ENCODE measurements around the gene ZNF281.

Gene ZNF281

DNA sequence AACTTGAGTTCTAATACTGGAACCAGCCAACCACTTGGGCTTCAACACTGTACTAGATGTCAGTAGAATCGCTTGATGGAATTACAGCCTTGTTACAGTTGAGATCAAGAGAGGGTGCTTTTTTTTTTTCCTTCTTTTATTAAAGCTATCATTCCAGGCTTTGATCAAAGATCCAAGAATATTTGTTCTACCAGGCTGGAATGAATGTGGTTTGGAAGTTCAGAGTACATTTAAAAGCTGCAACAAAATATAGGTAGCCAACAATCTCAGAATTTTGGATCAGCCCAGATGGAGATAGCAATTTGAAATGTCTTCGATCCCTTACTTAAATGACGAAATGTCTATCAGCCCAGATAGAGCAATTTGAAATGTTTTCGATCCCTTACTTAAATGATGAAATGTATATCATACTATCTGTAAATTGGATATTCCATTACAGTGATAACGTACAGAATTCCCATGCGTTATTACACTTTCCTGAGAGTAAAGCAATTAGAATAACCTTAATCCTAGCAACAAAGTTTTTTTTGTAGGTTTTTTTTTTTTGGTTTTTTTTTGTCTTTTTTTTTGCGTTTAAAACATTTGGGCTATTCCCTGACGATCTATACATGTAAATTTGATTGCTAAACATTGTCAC is 3.6 kb downstream of the ZNF281 start:
- H3K36me3 ChIP-seq (replicated peaks; ENCODE audit: insufficient read depth, low read length) = 0 out of 2 replicates have a peak, but pooled peaks cover 4% of the 10 kb centered on the region
- H3K9me2 ChIP-seq (replicated peaks; ENCODE audit: insufficient read depth, low read length) = no peaks in the 10 kb centered on the region

DNA sequence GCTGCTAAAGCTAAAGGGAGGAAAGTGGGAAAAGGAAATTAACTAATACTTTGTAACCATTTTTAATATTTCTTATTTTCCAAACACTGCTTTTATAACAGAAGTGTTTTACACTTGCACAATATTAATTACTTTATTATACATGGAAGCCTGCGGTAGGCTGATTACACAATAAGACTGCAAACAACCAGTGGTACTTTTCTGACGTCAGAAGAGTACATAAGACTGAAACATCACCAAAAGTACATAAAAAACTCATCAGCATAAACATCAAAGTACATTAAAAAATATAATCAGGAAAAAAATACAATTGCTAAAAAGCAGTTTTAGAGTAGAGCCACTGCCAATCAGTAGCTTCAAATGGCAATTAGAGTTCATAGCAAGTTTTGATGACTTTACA is 4.6 kb downstream of the ZNF281 start:
- no peak overlapping the region for H3K27ac ChIP-seq (ENCODE audit: low read length)
- H3K79me2 ChIP-seq (ENCODE audit: low read length) = peaks cover 47% of the 10 kb centered on the region
- TF ChIP-seq, protein P1, sequence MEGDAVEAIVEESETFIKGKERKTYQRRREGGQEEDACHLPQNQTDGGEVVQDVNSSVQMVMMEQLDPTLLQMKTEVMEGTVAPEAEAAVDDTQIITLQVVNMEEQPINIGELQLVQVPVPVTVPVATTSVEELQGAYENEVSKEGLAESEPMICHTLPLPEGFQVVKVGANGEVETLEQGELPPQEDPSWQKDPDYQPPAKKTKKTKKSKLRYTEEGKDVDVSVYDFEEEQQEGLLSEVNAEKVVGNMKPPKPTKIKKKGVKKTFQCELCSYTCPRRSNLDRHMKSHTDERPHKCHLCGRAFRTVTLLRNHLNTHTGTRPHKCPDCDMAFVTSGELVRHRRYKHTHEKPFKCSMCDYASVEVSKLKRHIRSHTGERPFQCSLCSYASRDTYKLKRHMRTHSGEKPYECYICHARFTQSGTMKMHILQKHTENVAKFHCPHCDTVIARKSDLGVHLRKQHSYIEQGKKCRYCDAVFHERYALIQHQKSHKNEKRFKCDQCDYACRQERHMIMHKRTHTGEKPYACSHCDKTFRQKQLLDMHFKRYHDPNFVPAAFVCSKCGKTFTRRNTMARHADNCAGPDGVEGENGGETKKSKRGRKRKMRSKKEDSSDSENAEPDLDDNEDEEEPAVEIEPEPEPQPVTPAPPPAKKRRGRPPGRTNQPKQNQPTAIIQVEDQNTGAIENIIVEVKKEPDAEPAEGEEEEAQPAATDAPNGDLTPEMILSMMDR (IDR thresholded peaks at IDR 0.05; ENCODE audit: low read length) = no peak
- no peak for TF ChIP-seq EZH2phosphoT487 (IDR thresholded peaks at IDR 0.05; ENCODE audit: low read length)
- TF ChIP-seq EZH2 (optimal IDR thresholded peaks at IDR 0.05; ENCODE audit: low read depth, low read length) = no peak
- H3K9me3 ChIP-seq (replicated peaks; ENCODE audit: insufficient read depth, low read length) = no peaks in the 10 kb centered on the region
- no peaks in the 10 kb centered on the region for H3K27me3 ChIP-seq (replicated peaks; ENCODE audit: insufficient read depth, low read length)
- no peak overlapping the region for H3K4me2 ChIP-seq (ENCODE audit: low read depth, low read length)
- no peak for DNase-seq
- H3F3A ChIP-seq (ENCODE audit: insufficient read depth, low read length) = peaks cover 2% of the 10 kb centered on the region; the same call in 1 of the 2 replicates
- H3K4me3 ChIP-seq (ENCODE audit: low read length) = no peak overlapping the region
- H3K9ac ChIP-seq (ENCODE audit: low read length) = no peak overlapping the region
- H3K9me2 ChIP-seq (replicated peaks; ENCODE audit: insufficient read depth, low read length) = no peaks in the 10 kb centered on the region
- no peak overlapping the region for H2AFZ ChIP-seq (ENCODE audit: low read length)
- H4K20me1 ChIP-seq (ENCODE audit: insufficient read depth, low read length) = 0 out of 2 replicates have a peak, but pooled peaks cover 3% of the 10 kb centered on the region
- H3K36me3 ChIP-seq (replicated peaks; ENCODE audit: insufficient read depth, low read length) = 0 out of 2 replicates have a peak, but pooled peaks cover 4% of the 10 kb centered on the region
- H3K4me1 ChIP-seq (ENCODE audit: low read length) = 0 out of 2 replicates have a peak, but pooled peaks cover 13% of the 10 kb centered on the region

More for the DNA sequence above, 3.6 kb downstream of the ZNF281 start:
- TF ChIP-seq EZH2phosphoT487 (IDR thresholded peaks at IDR 0.05; ENCODE audit: low read length) (no peak), EZH2 (optimal IDR thresholded peaks at IDR 0.05; ENCODE audit: low read depth, low read length) (no peak)
- TF ChIP-seq, protein P1 (IDR thresholded peaks at IDR 0.05; ENCODE audit: low read length) = no peak
- no peak overlapping the region for H2AFZ ChIP-seq (ENCODE audit: low read length)
- no peak overlapping the region for H3K9ac ChIP-seq (ENCODE audit: low read length)
- no peak for DNase-seq
- H3K4me2 ChIP-seq (ENCODE audit: low read depth, low read length) = no peak overlapping the region
- no peak overlapping the region for H3K4me3 ChIP-seq (ENCODE audit: low read length)
- peaks cover 9% of the 10 kb centered on the region; the same call in 1 of the 2 replicates for H3F3A ChIP-seq (ENCODE audit: insufficient read depth, low read length)
- H3K27me3 ChIP-seq (replicated peaks; ENCODE audit: insufficient read depth, low read length) = no peaks in the 10 kb centered on the region
- H3K79me2 ChIP-seq (ENCODE audit: low read length) = peaks cover 47% of the 10 kb centered on the region
- H4K20me1 ChIP-seq (ENCODE audit: insufficient read depth, low read length) = no peaks in the 10 kb centered on the region
- H3K9me3 ChIP-seq (replicated peaks; ENCODE audit: insufficient read depth, low read length) = no peaks in the 10 kb centered on the region
- 0 out of 2 replicates have a peak, but pooled peaks cover 17% of the 10 kb centered on the region for H3K4me1 ChIP-seq (ENCODE audit: low read length)
- H3K27ac ChIP-seq (ENCODE audit: low read length) = no peak overlapping the region

DNA sequence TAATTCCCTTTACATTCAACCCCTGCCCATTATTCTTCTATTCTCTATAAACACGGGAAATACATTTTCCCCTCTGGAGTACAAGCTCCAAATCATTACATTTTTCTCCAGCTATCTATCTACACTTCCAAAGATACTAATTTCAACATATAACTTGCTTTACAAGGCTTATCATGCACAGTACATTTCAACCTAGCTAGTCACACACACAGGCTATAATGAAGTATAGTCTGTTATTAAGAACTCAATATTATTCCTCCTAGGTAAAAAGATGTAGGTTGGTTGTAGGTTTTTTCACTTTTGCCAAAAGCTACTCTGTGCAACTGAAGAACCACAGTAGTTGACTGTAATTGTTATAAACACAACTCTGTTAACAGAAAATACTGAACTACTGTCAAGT is 8.1 kb downstream of the ZNF281 start:
- Histone ChIP-seq H3K79me2 (ENCODE audit: low read length) (peaks cover 16% of the 10 kb centered on the region), H3K27ac (ENCODE audit: low read length) (no peak overlapping the region), H3K4me2 (ENCODE audit: low read depth, low read length) (no peak overlapping the region), H3K9me3 (replicated peaks; ENCODE audit: insufficient read depth, low read length) (no peaks in the 10 kb centered on the region), H3K4me1 (ENCODE audit: low read length) (no peaks in the 10 kb centered on the region), H3K9ac (ENCODE audit: low read length) (no peak overlapping the region), H4K20me1 (ENCODE audit: insufficient read depth, low read length) (0 out of 2 replicates have a peak, but pooled peaks cover 3% of the 10 kb centered on the region), H3K36me3 (replicated peaks; ENCODE audit: insufficient read depth, low read length) (no peaks in the 10 kb centered on the region), H3K27me3 (replicated peaks; ENCODE audit: insufficient read depth, low read length) (no peaks in the 10 kb centered on the region), H3F3A (ENCODE audit: insufficient read depth, low read length) (no peaks in the 10 kb centered on the region), H2AFZ (ENCODE audit: low read length) (no peak overlapping the region), H3K9me2 (replicated peaks; ENCODE audit: insufficient read depth, low read length) (no peaks in the 10 kb centered on the region), H3K4me3 (ENCODE audit: low read length) (no peak overlapping the region)
- no peak for DNase-seq
- TF ChIP-seq EZH2phosphoT487 (IDR thresholded peaks at IDR 0.05; ENCODE audit: low read length) (no peak), EZH2 (optimal IDR thresholded peaks at IDR 0.05; ENCODE audit: low read depth, low read length) (no peak)
- TF ChIP-seq, protein P1 (IDR thresholded peaks at IDR 0.05; ENCODE audit: low read length) = no peak

Measured in MM.1S (cell line).